HG03025 (cell line): Measurements from ENCODE around the gene PAXX.

Experiments
- ATAC-seq: cut with Tn5 transposase; IDR thresholded peaks from one replicate; pipeline ENCODE4 v1.9.1; 2021; ENCODE audit warnings: mild to moderate bottlenecking, moderate library complexity; ENCODE audit not compliant: unreplicated experiment, low FRiP score

Gene PAXX

GRCh38 chr9:136991993-136992818 lies at the start of gene PAXX:
PAXX (plus strand) TSS chr9:136992422; CDS start chr9:136992444, 22 bp downstream.
- ATAC-seq: peak; percentile 69

GRCh38 chr9:136942881-136943230 lies 49.4 kb upstream of the PAXX start:
- no peak for ATAC-seq

GRCh38 chr9:136943291-136944211 lies 48.7 kb upstream of the PAXX start:
- peak; percentile 9 for ATAC-seq

- no peak for ATAC-seq
Observed at GRCh38 chr9:136944212-136944518, 48.1 kb upstream of the PAXX start.

- ATAC-seq: peak; percentile 49
Observed at GRCh38 chr9:136944519-136945332, 47.5 kb upstream of the PAXX start, which contains the start of the genes C8G and FBXW5. C8G (plus strand) TSS chr9:136945243; CDS start chr9:136945321, 78 bp downstream. FBXW5 (minus strand) TSS chr9:136944738; CDS start chr9:136944083, 655 bp downstream.

GRCh38 chr9:136945333-136946227 lies 46.6 kb upstream of the PAXX start:
- no peak for ATAC-seq

- ATAC-seq: no peak
Observed at GRCh38 chr9:136946228-136947027, 45.8 kb upstream of the PAXX start.

- ATAC-seq: no peak
Observed at GRCh38 chr9:136947028-136947891, 45.0 kb upstream of the PAXX start.

GRCh38 chr9:136947955-136948510 lies 44.2 kb upstream of the PAXX start:
- ATAC-seq: no peak

- ATAC-seq: no peak
Observed at GRCh38 chr9:136949239-136949816, 42.9 kb upstream of the PAXX start.

GRCh38 chr9:136949817-136950655 lies 42.2 kb upstream of the PAXX start:
- ATAC-seq: peak; percentile 66

GRCh38 chr9:136950656-136951276 lies 41.5 kb upstream of the PAXX start:
- no peak for ATAC-seq

GRCh38 chr9:136951541-136952320 lies 40.5 kb upstream of the PAXX start, which contains the start of gene LCN12:
LCN12 (plus strand) TSS chr9:136952273; CDS start chr9:136952328, 55 bp downstream.
- ATAC-seq: no peak

GRCh38 chr9:136952321-136952850 lies 39.8 kb upstream of the PAXX start:
- no peak for ATAC-seq
